ENCODE measurements around the gene ATP9A.

Gene ATP9A

DNA sequence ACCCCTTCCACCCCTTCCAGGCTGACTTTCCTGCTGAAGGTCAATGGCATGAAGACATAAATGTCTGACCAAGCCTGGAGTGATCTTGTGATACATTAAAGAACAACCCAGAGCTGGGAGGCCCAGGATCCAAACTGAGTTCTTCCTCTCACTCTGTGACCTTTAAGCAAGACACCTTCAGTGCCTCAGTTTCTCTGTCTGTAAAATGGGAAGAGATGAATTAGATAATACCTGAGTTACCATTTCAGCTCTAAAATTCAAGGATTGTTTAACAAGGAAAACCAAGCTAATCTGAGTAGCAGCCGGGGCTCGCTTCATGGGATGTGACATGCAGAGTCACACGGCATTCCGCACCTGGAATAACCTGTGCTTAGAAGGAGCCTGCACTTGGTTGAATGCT, 218.7 kb downstream of the ATP9A start:
- DNase-seq (ENCODE audit: low spot score): no peak

- no peak for DNase-seq (ENCODE audit: low spot score)
Measured at GRCh38 chr20:51547951-51548350, 220.2 kb downstream of the ATP9A start.
